ENCODE results near the gene ASNS.

GRCh38 chr7:97858221-97858620 is 14.0 kb downstream of the ASNS start:
- TF ChIP-seq CTCF (IDR thresholded peaks at IDR 0.05): no peak
- TF ChIP-seq POLR2A (IDR thresholded peaks at IDR 0.05): no peak

All from testis (tissue), 2 donors.